ENCODE measurements around the gene PELO.
A peak's percentile ranks its signal among the peaks of the same experiment; 100 is the strongest.
"Not testable (repeated sequence)": the region's sequence is repeated elsewhere in the genome, so short reads cannot be mapped to it uniquely, and the experiment has no call there.

The PELO gene

DNA sequence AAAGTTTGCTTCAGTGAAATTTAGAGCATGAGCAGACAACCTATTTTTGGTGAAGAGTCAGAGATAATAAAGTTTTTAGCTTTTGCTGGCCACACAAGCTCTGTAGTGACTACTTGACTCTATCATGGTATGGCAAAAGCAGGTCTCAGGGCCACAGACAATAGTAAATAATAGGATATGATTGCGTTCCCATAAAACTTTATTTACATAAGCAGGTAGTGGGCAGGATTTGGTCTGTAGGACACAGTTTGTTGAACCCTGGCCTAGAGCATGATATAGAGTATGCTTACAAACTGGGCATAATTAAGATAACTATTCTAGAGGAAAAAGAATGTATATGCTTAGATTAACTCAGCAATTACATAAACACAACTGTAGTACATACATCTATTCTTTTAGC, 30.1 kb downstream of the PELO start:
- Histone ChIP-seq H3K4me3 (ENCODE audit: low read depth in 1 of 2, low read length in 2 of 2) (no peak overlapping the region), H3K36me3 (ENCODE audit: insufficient read depth, low read length) (no peaks in the 10 kb centered on the region), H3K27me3 (ENCODE audit: control insufficient read depth in 1 of 2, insufficient read depth in 2 of 2, low read length in 2 of 2) (no peaks in the 10 kb centered on the region), H3K9ac (ENCODE audit: low read length) (no peak overlapping the region), H3K27ac (ENCODE audit: low read depth, low read length) (no peak overlapping the region), H3K9me3 (ENCODE audit: low read length) (no peaks in the 10 kb centered on the region), H3K4me1 (ENCODE audit: insufficient read depth, low read length) (peaks cover 64% of the 10 kb centered on the region)

GRCh38 chr5:52818360-52818759, 30.6 kb downstream of the PELO start:
- Histone ChIP-seq H3K27me3 (ENCODE audit: control insufficient read depth in 1 of 2, insufficient read depth in 2 of 2, low read length in 2 of 2) (no peaks in the 10 kb centered on the region), H3K4me3 (ENCODE audit: low read depth in 1 of 2, low read length in 2 of 2) (no peak overlapping the region), H3K4me1 (ENCODE audit: insufficient read depth, low read length) (peaks cover 60% of the 10 kb centered on the region), H3K9me3 (ENCODE audit: low read length) (no peaks in the 10 kb centered on the region), H3K27ac (ENCODE audit: low read depth, low read length) (no peak overlapping the region), H3K9ac (ENCODE audit: low read length) (no peak overlapping the region), H3K36me3 (ENCODE audit: insufficient read depth, low read length) (no peaks in the 10 kb centered on the region)

GRCh38 chr5:52818807-52819206, 31.1 kb downstream of the PELO start:
- H3K4me1 ChIP-seq (ENCODE audit: insufficient read depth, low read length) = peaks cover 60% of the 10 kb centered on the region
- H3K9ac ChIP-seq (ENCODE audit: low read length) = not testable (repeated sequence)

GRCh38 chr5:52821901-52822300, 34.2 kb downstream of the PELO start:
- H3K4me1 ChIP-seq (ENCODE audit: insufficient read depth, low read length) = peaks cover 33% of the 10 kb centered on the region

More at GRCh38 chr5:52818807-52819206, 31.1 kb downstream of the PELO start:
- H3K27ac ChIP-seq (ENCODE audit: low read depth, low read length); H3K36me3 ChIP-seq (ENCODE audit: insufficient read depth, low read length); H3K9me3 ChIP-seq (ENCODE audit: low read length); H3K27me3 ChIP-seq (ENCODE audit: control insufficient read depth in 1 of 2, insufficient read depth in 2 of 2, low read length in 2 of 2); H3K4me3 ChIP-seq (ENCODE audit: low read depth in 1 of 2, low read length in 2 of 2): not testable (repeated sequence)

DNA sequence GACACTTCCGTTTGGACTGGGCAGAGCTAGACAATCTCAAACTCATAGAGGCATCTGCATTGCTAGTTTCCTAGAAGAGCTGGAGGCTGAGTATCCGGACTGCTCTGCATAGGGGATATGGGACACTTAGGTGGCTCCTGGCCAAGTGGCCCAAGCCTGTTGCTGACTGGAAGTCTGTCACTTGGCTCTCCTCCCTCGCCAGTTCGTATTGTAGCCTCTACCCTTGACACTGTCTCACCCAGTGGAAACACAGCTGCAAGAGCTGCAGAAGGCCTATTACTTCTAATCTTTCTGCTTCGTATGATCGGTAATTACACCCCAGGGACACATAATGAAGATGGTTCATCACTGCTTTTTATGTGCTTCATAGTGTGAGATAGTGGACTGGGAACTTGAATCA, 34.7 kb downstream of the PELO start:
- H3K36me3 ChIP-seq (ENCODE audit: insufficient read depth, low read length) = no peaks in the 10 kb centered on the region
- no peak overlapping the region for H3K9ac ChIP-seq (ENCODE audit: low read length)
- H3K27ac ChIP-seq (ENCODE audit: low read depth, low read length) = peak overlapping the region; percentile 41
- H3K4me3 ChIP-seq (ENCODE audit: low read depth in 1 of 2, low read length in 2 of 2) = no peak overlapping the region
- no peaks in the 10 kb centered on the region for H3K27me3 ChIP-seq (ENCODE audit: control insufficient read depth in 1 of 2, insufficient read depth in 2 of 2, low read length in 2 of 2)
- peaks cover 31% of the 10 kb centered on the region for H3K4me1 ChIP-seq (ENCODE audit: insufficient read depth, low read length)
- no peaks in the 10 kb centered on the region for H3K9me3 ChIP-seq (ENCODE audit: low read length)

More at GRCh38 chr5:52821901-52822300, 34.2 kb downstream of the PELO start:
- Histone ChIP-seq H3K27me3 (ENCODE audit: control insufficient read depth in 1 of 2, insufficient read depth in 2 of 2, low read length in 2 of 2) (no peaks in the 10 kb centered on the region), H3K27ac (ENCODE audit: low read depth, low read length) (peak overlapping the region; percentile 41), H3K9me3 (ENCODE audit: low read length) (no peaks in the 10 kb centered on the region), H3K9ac (ENCODE audit: low read length) (no peak overlapping the region), H3K36me3 (ENCODE audit: insufficient read depth, low read length) (no peaks in the 10 kb centered on the region), H3K4me3 (ENCODE audit: low read depth in 1 of 2, low read length in 2 of 2) (no peak overlapping the region)

- Histone ChIP-seq H3K27me3 (ENCODE audit: control insufficient read depth in 1 of 2, insufficient read depth in 2 of 2, low read length in 2 of 2) (no peaks in the 10 kb centered on the region), H3K9ac (ENCODE audit: low read length) (no peak overlapping the region), H3K36me3 (ENCODE audit: insufficient read depth, low read length) (no peaks in the 10 kb centered on the region), H3K4me3 (ENCODE audit: low read depth in 1 of 2, low read length in 2 of 2) (no peak overlapping the region), H3K4me1 (ENCODE audit: insufficient read depth, low read length) (peaks cover 25% of the 10 kb centered on the region), H3K9me3 (ENCODE audit: low read length) (no peaks in the 10 kb centered on the region), H3K27ac (ENCODE audit: low read depth, low read length) (no peak overlapping the region)
Measured at GRCh38 chr5:52824827-52825226, 37.1 kb downstream of the PELO start.

DNA sequence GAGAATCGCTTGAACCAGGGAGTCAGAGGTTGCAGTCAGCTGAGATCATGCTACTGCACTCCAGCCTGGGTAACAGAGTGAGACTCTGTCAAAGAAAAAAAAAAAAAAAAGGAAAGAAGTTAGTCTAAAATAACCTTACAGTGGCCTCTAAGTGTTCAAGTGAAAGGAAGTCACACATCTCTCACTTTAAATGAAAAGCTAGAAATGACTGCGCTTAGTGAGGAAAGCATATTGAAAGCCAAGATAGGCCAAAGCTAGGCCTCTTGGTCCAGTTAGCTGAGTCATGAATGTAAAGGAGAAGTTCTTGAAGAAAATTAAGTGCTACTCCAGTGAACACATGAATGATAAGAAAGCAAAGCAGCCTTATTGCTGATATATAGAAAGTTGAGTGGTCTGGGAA, 38.1 kb downstream of the PELO start:
- Histone ChIP-seq H3K27ac (ENCODE audit: low read depth, low read length) (no peak overlapping the region), H3K4me3 (ENCODE audit: low read depth in 1 of 2, low read length in 2 of 2) (no peak overlapping the region), H3K4me1 (ENCODE audit: insufficient read depth, low read length) (peaks cover 33% of the 10 kb centered on the region), H3K9ac (ENCODE audit: low read length) (no peak overlapping the region), H3K36me3 (ENCODE audit: insufficient read depth, low read length) (no peaks in the 10 kb centered on the region), H3K9me3 (ENCODE audit: low read length) (no peaks in the 10 kb centered on the region), H3K27me3 (ENCODE audit: control insufficient read depth in 1 of 2, insufficient read depth in 2 of 2, low read length in 2 of 2) (no peaks in the 10 kb centered on the region)

DNA sequence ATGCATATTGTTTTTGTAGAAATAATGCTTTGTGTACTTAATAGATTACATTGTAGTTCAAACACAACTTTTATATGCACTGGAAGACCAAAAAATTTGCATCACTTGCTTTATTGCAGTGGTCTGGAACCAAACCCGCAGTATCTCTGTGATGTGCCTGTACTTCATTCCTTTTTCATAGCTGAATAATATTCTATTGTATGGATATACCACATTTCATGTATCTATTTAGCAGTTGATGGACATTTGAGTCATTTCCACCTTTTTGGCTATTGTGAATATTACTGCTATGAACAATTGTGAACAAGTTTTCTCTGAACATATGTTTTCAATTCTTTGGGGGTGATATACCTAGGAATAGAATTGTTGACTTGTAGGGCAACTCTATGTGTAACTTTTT, 40.1 kb downstream of the PELO start:
- Histone ChIP-seq H3K27me3 (ENCODE audit: control insufficient read depth in 1 of 2, insufficient read depth in 2 of 2, low read length in 2 of 2) (no peaks in the 10 kb centered on the region), H3K9ac (ENCODE audit: low read length) (no peak overlapping the region), H3K4me3 (ENCODE audit: low read depth in 1 of 2, low read length in 2 of 2) (no peak overlapping the region), H3K9me3 (ENCODE audit: low read length) (no peaks in the 10 kb centered on the region), H3K4me1 (ENCODE audit: insufficient read depth, low read length) (peaks cover 25% of the 10 kb centered on the region), H3K27ac (ENCODE audit: low read depth, low read length) (no peak overlapping the region), H3K36me3 (ENCODE audit: insufficient read depth, low read length) (no peaks in the 10 kb centered on the region)

GRCh38 chr5:52829664-52830063, 41.9 kb downstream of the PELO start:
- no peaks in the 10 kb centered on the region for H3K36me3 ChIP-seq (ENCODE audit: insufficient read depth, low read length)
- no peak overlapping the region for H3K27ac ChIP-seq (ENCODE audit: low read depth, low read length)
- H3K4me1 ChIP-seq (ENCODE audit: insufficient read depth, low read length) = peaks cover 22% of the 10 kb centered on the region
- no peak overlapping the region for H3K9ac ChIP-seq (ENCODE audit: low read length)
- H3K4me3 ChIP-seq (ENCODE audit: low read depth in 1 of 2, low read length in 2 of 2) = no peak overlapping the region
- no peaks in the 10 kb centered on the region for H3K9me3 ChIP-seq (ENCODE audit: low read length)
- H3K27me3 ChIP-seq (ENCODE audit: control insufficient read depth in 1 of 2, insufficient read depth in 2 of 2, low read length in 2 of 2) = no peaks in the 10 kb centered on the region

GRCh38 chr5:52830650-52831049, 42.9 kb downstream of the PELO start:
- Histone ChIP-seq H3K9ac (ENCODE audit: low read length) (no peak overlapping the region), H3K9me3 (ENCODE audit: low read length) (no peaks in the 10 kb centered on the region), H3K4me3 (ENCODE audit: low read depth in 1 of 2, low read length in 2 of 2) (no peak overlapping the region), H3K36me3 (ENCODE audit: insufficient read depth, low read length) (no peaks in the 10 kb centered on the region), H3K27ac (ENCODE audit: low read depth, low read length) (peak overlapping the region; percentile 14), H3K4me1 (ENCODE audit: insufficient read depth, low read length) (peaks cover 23% of the 10 kb centered on the region), H3K27me3 (ENCODE audit: control insufficient read depth in 1 of 2, insufficient read depth in 2 of 2, low read length in 2 of 2) (no peaks in the 10 kb centered on the region)

GRCh38 chr5:52831786-52832511, 44.2 kb downstream of the PELO start:
- H3K9ac ChIP-seq (ENCODE audit: low read length) = no peak overlapping the region
- H3K9me3 ChIP-seq (ENCODE audit: low read length) = no peaks in the 10 kb centered on the region
- H3K36me3 ChIP-seq (ENCODE audit: insufficient read depth, low read length) = no peaks in the 10 kb centered on the region
- peaks cover 35% of the 10 kb centered on the region for H3K4me1 ChIP-seq (ENCODE audit: insufficient read depth, low read length)
- no peak overlapping the region for H3K27ac ChIP-seq (ENCODE audit: low read depth, low read length)
- H3K27me3 ChIP-seq (ENCODE audit: control insufficient read depth in 1 of 2, insufficient read depth in 2 of 2, low read length in 2 of 2) = no peaks in the 10 kb centered on the region
- no peak overlapping the region for H3K4me3 ChIP-seq (ENCODE audit: low read depth in 1 of 2, low read length in 2 of 2)

GRCh38 chr5:52834320-52834719, 46.6 kb downstream of the PELO start:
- Histone ChIP-seq H3K4me3 (ENCODE audit: low read depth in 1 of 2, low read length in 2 of 2) (no peak overlapping the region), H3K36me3 (ENCODE audit: insufficient read depth, low read length) (no peaks in the 10 kb centered on the region), H3K9me3 (ENCODE audit: low read length) (no peaks in the 10 kb centered on the region), H3K9ac (ENCODE audit: low read length) (no peak overlapping the region), H3K27me3 (ENCODE audit: control insufficient read depth in 1 of 2, insufficient read depth in 2 of 2, low read length in 2 of 2) (no peaks in the 10 kb centered on the region), H3K4me1 (ENCODE audit: insufficient read depth, low read length) (peaks cover 51% of the 10 kb centered on the region), H3K27ac (ENCODE audit: low read depth, low read length) (no peak overlapping the region)
